Measurements from ENCODE around the gene CDHR5. TPM values are rescaled to one million over a fixed set of nuclear protein-coding genes. Genes with fewer than 3 reads are reported as not detected.

CDHR5 gene
- total RNA-seq, 1 donor from 2014 or later: not detected

- Mint-ChIP-seq H3K27me3 (ENCODE audit: unreplicated experiment) (peaks cover 6% of the 10 kb centered on the region), H3K27ac (ENCODE audit: unreplicated experiment) (no peak overlapping the region), H3K4me3 (ENCODE audit: unreplicated experiment) (no peak overlapping the region), H3K36me3 (ENCODE audit: unreplicated experiment) (peaks cover 4% of the 10 kb centered on the region), H3K4me1 (ENCODE audit: low read depth, unreplicated experiment) (peaks cover 9% of the 10 kb centered on the region), H3K9me3 (ENCODE audit: unreplicated experiment) (peaks cover 15% of the 10 kb centered on the region)
- no peak for DNase-seq
- TF ChIP-seq, protein P1, sequence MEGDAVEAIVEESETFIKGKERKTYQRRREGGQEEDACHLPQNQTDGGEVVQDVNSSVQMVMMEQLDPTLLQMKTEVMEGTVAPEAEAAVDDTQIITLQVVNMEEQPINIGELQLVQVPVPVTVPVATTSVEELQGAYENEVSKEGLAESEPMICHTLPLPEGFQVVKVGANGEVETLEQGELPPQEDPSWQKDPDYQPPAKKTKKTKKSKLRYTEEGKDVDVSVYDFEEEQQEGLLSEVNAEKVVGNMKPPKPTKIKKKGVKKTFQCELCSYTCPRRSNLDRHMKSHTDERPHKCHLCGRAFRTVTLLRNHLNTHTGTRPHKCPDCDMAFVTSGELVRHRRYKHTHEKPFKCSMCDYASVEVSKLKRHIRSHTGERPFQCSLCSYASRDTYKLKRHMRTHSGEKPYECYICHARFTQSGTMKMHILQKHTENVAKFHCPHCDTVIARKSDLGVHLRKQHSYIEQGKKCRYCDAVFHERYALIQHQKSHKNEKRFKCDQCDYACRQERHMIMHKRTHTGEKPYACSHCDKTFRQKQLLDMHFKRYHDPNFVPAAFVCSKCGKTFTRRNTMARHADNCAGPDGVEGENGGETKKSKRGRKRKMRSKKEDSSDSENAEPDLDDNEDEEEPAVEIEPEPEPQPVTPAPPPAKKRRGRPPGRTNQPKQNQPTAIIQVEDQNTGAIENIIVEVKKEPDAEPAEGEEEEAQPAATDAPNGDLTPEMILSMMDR (IDR thresholded peaks at IDR 0.05; ENCODE audit: partially characterized antibody, unreplicated experiment): no peak
Observed at GRCh38 chr11:609341-609811, 15.4 kb downstream of the CDHR5 start.

DNA sequence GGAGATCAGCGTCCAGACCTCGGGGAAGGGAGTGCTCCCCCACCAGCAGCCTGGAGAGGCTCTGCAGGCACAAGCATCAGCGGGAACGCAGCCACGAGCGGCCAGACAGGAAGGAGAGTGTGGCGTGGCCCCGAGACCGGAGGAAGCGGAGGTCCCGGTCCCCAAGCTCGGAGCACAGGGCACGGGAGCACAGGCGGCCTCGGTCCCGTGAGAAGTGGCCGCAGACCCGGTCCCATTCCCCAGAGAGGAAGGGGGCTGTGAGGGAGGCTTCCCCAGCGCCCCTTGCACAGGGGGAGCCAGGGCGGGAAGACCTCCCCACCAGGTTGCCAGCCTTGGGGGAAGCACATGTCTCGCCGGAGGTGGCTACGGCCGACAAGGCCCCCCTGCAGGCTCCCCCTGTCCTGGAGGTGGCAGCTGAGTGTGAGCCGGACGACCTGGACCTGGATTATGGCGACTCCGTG lies 15.9 kb downstream of the CDHR5 start:
- H3K36me3 Mint-ChIP-seq (ENCODE audit: unreplicated experiment): peaks cover 4% of the 10 kb centered on the region
- H3K4me1 Mint-ChIP-seq (ENCODE audit: low read depth, unreplicated experiment): peaks cover 7% of the 10 kb centered on the region
- peaks cover 6% of the 10 kb centered on the region for H3K27me3 Mint-ChIP-seq (ENCODE audit: unreplicated experiment)
- H3K27ac Mint-ChIP-seq (ENCODE audit: unreplicated experiment): no peak overlapping the region
- TF ChIP-seq, protein P1 (IDR thresholded peaks at IDR 0.05; ENCODE audit: partially characterized antibody, unreplicated experiment): no peak
- H3K4me3 Mint-ChIP-seq (ENCODE audit: unreplicated experiment): no peak overlapping the region
- peaks cover 13% of the 10 kb centered on the region for H3K9me3 Mint-ChIP-seq (ENCODE audit: unreplicated experiment)
- DNase-seq: no peak

DNA sequence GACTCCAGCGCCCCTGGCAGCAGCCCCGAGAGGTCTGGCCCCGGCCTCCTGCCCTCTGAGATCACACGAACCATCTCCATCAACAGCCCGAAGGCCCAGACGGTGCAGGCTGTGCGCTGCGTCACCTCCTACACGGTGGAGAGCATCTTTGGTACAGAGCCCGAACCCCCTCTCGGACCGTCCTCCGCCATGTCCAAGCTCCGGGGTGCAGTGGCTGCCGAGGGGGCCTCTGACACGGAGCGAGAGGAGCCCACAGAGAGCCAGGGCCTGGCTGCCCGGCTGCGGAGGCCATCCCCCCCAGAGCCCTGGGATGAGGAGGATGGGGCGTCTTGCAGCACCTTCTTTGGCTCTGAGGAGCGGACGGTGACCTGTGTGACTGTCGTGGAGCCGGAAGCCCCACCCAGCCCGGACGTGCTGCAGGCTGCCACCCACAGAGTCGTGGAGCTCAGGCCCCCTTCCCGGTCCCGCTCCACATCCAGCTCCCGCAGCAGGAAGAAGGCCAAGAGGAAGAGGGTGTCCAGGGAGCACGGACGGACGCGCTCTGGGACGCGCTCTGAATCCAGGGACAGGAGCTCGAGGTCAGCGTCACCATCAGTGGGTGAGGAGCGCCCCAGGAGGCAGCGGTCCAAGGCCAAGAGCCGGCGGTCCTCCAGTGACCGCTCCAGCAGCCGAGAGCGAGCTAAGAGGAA lies 16.6 kb downstream of the CDHR5 start:
- Mint-ChIP-seq H3K9me3 (ENCODE audit: unreplicated experiment) (peaks cover 13% of the 10 kb centered on the region), H3K4me1 (ENCODE audit: low read depth, unreplicated experiment) (peaks cover 7% of the 10 kb centered on the region), H3K27ac (ENCODE audit: unreplicated experiment) (no peak overlapping the region), H3K4me3 (ENCODE audit: unreplicated experiment) (no peak overlapping the region), H3K36me3 (ENCODE audit: unreplicated experiment) (peaks cover 4% of the 10 kb centered on the region), H3K27me3 (ENCODE audit: unreplicated experiment) (peaks cover 6% of the 10 kb centered on the region)
- DNase-seq: no peak
- TF ChIP-seq, protein P1 (IDR thresholded peaks at IDR 0.05; ENCODE audit: partially characterized antibody, unreplicated experiment): no peak

DNA sequence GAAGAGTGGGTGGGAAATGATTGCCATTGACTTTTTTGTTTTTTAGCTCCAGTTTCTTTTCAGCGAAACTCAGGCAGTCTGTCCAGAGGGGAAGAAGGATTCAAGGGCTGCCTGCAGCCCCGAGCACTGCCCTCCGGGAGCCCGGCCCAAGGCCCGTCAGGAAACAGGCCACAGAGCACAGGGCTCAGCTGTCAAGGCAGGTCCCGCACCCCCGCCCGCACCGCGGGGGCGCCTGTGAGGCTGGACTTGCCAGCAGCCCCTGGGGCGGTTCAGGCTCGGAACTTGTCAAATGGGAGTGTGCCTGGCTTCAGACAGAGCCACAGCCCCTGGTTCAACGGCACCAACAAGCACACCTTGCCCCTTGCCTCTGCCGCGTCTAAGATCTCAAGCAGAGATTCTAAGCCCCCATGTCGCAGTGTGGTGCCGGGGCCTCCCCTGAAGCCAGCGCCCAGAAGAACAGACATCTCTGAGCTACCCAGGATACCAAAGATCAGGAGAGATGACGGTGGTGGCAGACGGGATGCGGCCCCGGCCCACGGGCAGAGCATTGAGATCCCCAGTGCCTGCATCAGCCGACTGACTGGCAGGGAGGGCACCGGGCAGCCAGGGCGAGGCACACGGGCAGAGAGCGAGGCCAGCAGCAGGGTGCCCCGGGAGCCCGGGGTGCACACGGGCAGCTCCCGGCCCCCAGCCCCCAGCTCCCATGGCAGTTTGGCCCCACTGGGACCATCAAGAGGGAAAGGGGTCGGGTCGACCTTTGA lies 17.6 kb downstream of the CDHR5 start:
- peaks cover 5% of the 10 kb centered on the region for H3K27me3 Mint-ChIP-seq (ENCODE audit: unreplicated experiment)
- TF ChIP-seq, protein P1 (IDR thresholded peaks at IDR 0.05; ENCODE audit: partially characterized antibody, unreplicated experiment): no peak
- peak overlapping the region; percentile 67 for H3K4me3 Mint-ChIP-seq (ENCODE audit: unreplicated experiment)
- DNase-seq: no peak
- H3K4me1 Mint-ChIP-seq (ENCODE audit: low read depth, unreplicated experiment): peaks cover 4% of the 10 kb centered on the region
- H3K36me3 Mint-ChIP-seq (ENCODE audit: unreplicated experiment): peaks cover 4% of the 10 kb centered on the region
- H3K27ac Mint-ChIP-seq (ENCODE audit: unreplicated experiment): peak overlapping the region; percentile 62
- peaks cover 10% of the 10 kb centered on the region for H3K9me3 Mint-ChIP-seq (ENCODE audit: unreplicated experiment)

GRCh38 chr11:606245-606644 lies 18.5 kb downstream of the CDHR5 start:
- Mint-ChIP-seq H3K36me3 (ENCODE audit: unreplicated experiment) (peaks cover 4% of the 10 kb centered on the region), H3K27me3 (ENCODE audit: unreplicated experiment) (peaks cover 2% of the 10 kb centered on the region), H3K9me3 (ENCODE audit: unreplicated experiment) (peaks cover 9% of the 10 kb centered on the region), H3K4me1 (ENCODE audit: low read depth, unreplicated experiment) (peaks cover 1% of the 10 kb centered on the region), H3K4me3 (ENCODE audit: unreplicated experiment) (no peak overlapping the region), H3K27ac (ENCODE audit: unreplicated experiment) (no peak overlapping the region)
- TF ChIP-seq, protein P1 (IDR thresholded peaks at IDR 0.05; ENCODE audit: partially characterized antibody, unreplicated experiment): no peak
- no peak for DNase-seq

Data from glutamatergic neuron (in vitro differentiated cells).